GM12878 (cell line): ENCODE results near the gene CENATAC. TPM values are rescaled to one million over a fixed set of nuclear protein-coding genes. Genes with fewer than 3 reads are reported as not detected.

Experiments
- BCL11A ChIP-seq: IDR thresholded peaks from 2 replicates; pipeline ENCODE4 v1.6.1; 2011; ENCODE audit warnings: low read depth, low read length
- BCL3 ChIP-seq: IDR thresholded peaks from 2 replicates; pipeline ENCODE4 v1.6.1; 2011; ENCODE audit warnings: borderline replicate concordance, low read depth, mild to moderate bottlenecking, moderate library complexity, low read length; ENCODE audit not compliant: insufficient read depth, poor library complexity, severe bottlenecking
- EP300 ChIP-seq, 2 experiments: fragments of 150-350 bp in 1 of 2; IDR thresholded peaks; 2 replicates each; pipeline ENCODE4 v1.6.1; 2011 to 2012; ENCODE audit warnings: low read depth in 2 of 2, low read length in 2 of 2, borderline replicate concordance in 1 of 2, improper control_type of control experiment in 1 of 2, inconsistent platforms in 1 of 2; ENCODE audit not compliant: control insufficient read depth in 1 of 2
- JUNB ChIP-seq: IDR thresholded peaks from 2 replicates; pipeline ENCODE4 v1.6.1; 2016; ENCODE audit warnings: antibody characterized with exemption, mild to moderate bottlenecking
- LARP7 ChIP-seq: fragments of 450-650 bp; IDR thresholded peaks from 2 replicates; pipeline ENCODE4 v1.6.1; 2017; ENCODE audit warnings: mild to moderate bottlenecking
- MYC ChIP-seq: IDR thresholded peaks from 2 replicates; pipeline ENCODE4 v1.6.1; 2011; ENCODE audit warnings: mild to moderate bottlenecking, low read length, moderate library complexity, inconsistent platforms; ENCODE audit not compliant: insufficient read depth, insufficient replicate concordance, insufficient read length, severe bottlenecking
- NKRF ChIP-seq: fragments of 450-650 bp; conservative IDR thresholded peaks from 2 replicates; pipeline ENCODE4 v1.6.1; 2017; ENCODE audit warnings: mild to moderate bottlenecking, moderate library complexity
- NR2F1 ChIP-seq: fragments of 450-650 bp; conservative IDR thresholded peaks from 2 replicates; pipeline ENCODE4 v1.6.1; 2017; ENCODE audit warnings: mild to moderate bottlenecking
- RB1 ChIP-seq: fragments of 450-650 bp; formaldehyde crosslinking; IDR thresholded peaks from 2 replicates; pipeline ENCODE4 v1.6.1; 2017; ENCODE audit warnings: mild to moderate bottlenecking, borderline replicate concordance
- RBBP5 ChIP-seq: fragments of 200-600 bp; sonication (generic); conservative IDR thresholded peaks from 2 replicates; pipeline ENCODE4 v1.6.1; 2016
- RFX5 ChIP-seq: IDR thresholded peaks from 2 replicates; pipeline ENCODE4 v1.6.1; 2011; ENCODE audit warnings: low read depth, low read length, improper control_type of control experiment
- ZBTB11 ChIP-seq: fragments of 450-650 bp; formaldehyde crosslinking; IDR thresholded peaks from 2 replicates; pipeline ENCODE4 v1.5.0; 2022; ENCODE audit warnings: mild to moderate bottlenecking, missing genetic modification characterization
- polyA plus RNA-seq, 11 experiments: library from polyadenylated mRNA; depleted of rRNA in 4 of 11; unstranded in 6 of 11; stranded (reverse) in 5 of 11; fragments of >200 nt; fragmentation: Nextera tagmentation in 4 of 11; fragmentation: Illumina TruSeq in 1 of 11; extraction: Ambion mirVana in 4 of 11; extraction: Trizol in 1 of 11; gene quantifications; 1 replicate in 1 of 11; 2 replicates in 10 of 11; pipeline versions ENCODE4 v1.2.1 to v1.2.3, GENCODE V29; 2011 to 2016; ENCODE audit warnings: inconsistent platforms in 2 of 11, missing spikeins in 2 of 11, low read depth in 1 of 11
- total RNA-seq, 4 experiments: library from RNA; depleted of rRNA in 3 of 4; stranded (reverse); fragments of >200 nt in 3 of 4; fragmentation: Illumina TruSeq in 1 of 4; extraction: Trizol in 1 of 4; gene quantifications; 2 replicates each; pipeline versions ENCODE4 v1.2.1 to v1.2.3, GENCODE V29; 2013 to 2021
- TF ChIP-seq, protein P1 (sequence below): fragments of 450-650 bp; IDR thresholded peaks from 2 replicates; pipeline ENCODE4 v1.6.1; 2014; ENCODE audit warnings: mild to moderate bottlenecking
- TF ChIP-seq, protein P2 (sequence below): fragments of 450-650 bp; IDR thresholded peaks from 2 replicates; pipeline ENCODE4 v1.6.1; 2017; ENCODE audit warnings: mild to moderate bottlenecking, low read depth, inconsistent platforms; ENCODE audit not compliant: poor library complexity, severe bottlenecking
- TF ChIP-seq, protein P3 (sequence below): IDR thresholded peaks from 2 replicates; pipeline ENCODE4 v1.6.1; 2011; ENCODE audit warnings: mild to moderate bottlenecking, low read depth, low read length, moderate library complexity; ENCODE audit not compliant: insufficient replicate concordance

CENATAC gene
- total and polyA plus RNA-seq, 10 of the 15 experiments (the other 5 are each of a cell fraction or from before 2014, with no cell fraction given) = 4.8 to 37.1 (median 24.1) TPM

DNA sequence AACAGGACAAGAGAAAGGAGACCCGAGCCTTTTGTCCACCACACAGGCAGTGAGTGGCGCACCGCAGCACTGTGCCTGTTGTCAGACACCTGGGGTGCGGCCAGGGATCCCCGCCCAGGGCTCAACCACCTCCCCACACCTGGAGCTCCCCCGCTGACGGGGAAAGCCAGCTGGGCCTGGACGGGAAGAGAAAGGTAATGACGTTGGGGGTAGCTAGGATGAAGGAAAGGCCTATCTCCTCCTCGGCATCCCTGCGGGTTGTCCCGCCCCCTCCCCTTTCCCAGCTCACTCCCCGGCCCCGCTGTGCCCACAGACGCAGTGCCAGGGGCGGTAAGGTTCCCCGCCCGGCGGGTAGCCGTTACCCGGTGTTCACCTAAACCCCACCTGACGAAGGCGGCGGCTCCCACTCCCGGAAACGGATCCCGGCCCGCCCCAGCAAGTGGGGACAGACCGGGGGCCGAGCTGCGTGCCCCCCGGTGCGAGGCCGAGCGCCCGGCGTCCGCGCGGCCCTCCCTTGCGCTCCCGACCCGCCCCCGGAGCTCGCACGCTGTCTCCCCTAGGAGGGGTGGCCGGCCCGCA lies 58.6 kb downstream of the CENATAC start (continued):
- no peak for TF ChIP-seq ZBTB11
- no peak for TF ChIP-seq MYC
- TF ChIP-seq JUNB = no peak
- TF ChIP-seq NKRF = 0 out of 2 replicates have a peak, but pooled peaks have one; percentile 88
- TF ChIP-seq, protein P1, sequence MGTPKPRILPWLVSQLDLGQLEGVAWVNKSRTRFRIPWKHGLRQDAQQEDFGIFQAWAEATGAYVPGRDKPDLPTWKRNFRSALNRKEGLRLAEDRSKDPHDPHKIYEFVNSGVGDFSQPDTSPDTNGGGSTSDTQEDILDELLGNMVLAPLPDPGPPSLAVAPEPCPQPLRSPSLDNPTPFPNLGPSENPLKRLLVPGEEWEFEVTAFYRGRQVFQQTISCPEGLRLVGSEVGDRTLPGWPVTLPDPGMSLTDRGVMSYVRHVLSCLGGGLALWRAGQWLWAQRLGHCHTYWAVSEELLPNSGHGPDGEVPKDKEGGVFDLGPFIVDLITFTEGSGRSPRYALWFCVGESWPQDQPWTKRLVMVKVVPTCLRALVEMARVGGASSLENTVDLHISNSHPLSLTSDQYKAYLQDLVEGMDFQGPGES = no peak
- TF ChIP-seq RBBP5 = no peak
- no peak for TF ChIP-seq BCL11A
- TF ChIP-seq LARP7 = peak; percentile 76
- TF ChIP-seq, protein P2, sequence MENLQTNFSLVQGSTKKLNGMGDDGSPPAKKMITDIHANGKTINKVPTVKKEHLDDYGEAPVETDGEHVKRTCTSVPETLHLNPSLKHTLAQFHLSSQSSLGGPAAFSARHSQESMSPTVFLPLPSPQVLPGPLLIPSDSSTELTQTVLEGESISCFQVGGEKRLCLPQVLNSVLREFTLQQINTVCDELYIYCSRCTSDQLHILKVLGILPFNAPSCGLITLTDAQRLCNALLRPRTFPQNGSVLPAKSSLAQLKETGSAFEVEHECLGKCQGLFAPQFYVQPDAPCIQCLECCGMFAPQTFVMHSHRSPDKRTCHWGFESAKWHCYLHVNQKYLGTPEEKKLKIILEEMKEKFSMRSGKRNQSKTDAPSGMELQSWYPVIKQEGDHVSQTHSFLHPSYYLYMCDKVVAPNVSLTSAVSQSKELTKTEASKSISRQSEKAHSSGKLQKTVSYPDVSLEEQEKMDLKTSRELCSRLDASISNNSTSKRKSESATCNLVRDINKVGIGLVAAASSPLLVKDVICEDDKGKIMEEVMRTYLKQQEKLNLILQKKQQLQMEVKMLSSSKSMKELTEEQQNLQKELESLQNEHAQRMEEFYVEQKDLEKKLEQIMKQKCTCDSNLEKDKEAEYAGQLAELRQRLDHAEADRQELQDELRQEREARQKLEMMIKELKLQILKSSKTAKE = no peak
- TF ChIP-seq, protein P3, sequence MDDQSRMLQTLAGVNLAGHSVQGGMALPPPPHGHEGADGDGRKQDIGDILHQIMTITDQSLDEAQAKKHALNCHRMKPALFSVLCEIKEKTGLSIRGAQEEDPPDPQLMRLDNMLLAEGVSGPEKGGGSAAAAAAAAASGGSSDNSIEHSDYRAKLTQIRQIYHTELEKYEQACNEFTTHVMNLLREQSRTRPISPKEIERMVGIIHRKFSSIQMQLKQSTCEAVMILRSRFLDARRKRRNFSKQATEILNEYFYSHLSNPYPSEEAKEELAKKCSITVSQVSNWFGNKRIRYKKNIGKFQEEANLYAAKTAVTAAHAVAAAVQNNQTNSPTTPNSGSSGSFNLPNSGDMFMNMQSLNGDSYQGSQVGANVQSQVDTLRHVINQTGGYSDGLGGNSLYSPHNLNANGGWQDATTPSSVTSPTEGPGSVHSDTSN = peak; percentile 34
- TF ChIP-seq EP300 (IDR thresholded peaks at IDR 0.05; ENCODE audit: borderline replicate concordance in 1 of 2, control insufficient read depth in 1 of 2, low read depth in 2 of 2, low read length in 2 of 2) = no peak
- TF ChIP-seq RB1 = no peak
- TF ChIP-seq NR2F1 = no peak
- no peak for TF ChIP-seq RFX5
- TF ChIP-seq BCL3 = no peak
